GM12873 (cell line): Measurements from ENCODE around the gene PPP1R2B.

Experiments used
- CTCF ChIP-seq: IDR thresholded peaks from 2 replicates; pipeline ENCODE4 v1.5.1; 2012; ENCODE audit warnings: low read depth, mild to moderate bottlenecking, moderate library complexity, low read length, control low read depth; ENCODE audit not compliant: insufficient read depth; ENCODE audit errors: missing control alignments

PPP1R2B gene

GRCh38 chr5:156819967-156820581 is 30.0 kb upstream of the PPP1R2B start:
- TF ChIP-seq CTCF: no peak

- TF ChIP-seq CTCF: no peak
Measured at GRCh38 chr5:156824241-156824640, 25.9 kb upstream of the PPP1R2B start.

- no peak for TF ChIP-seq CTCF
Measured at GRCh38 chr5:156824800-156825199, 25.3 kb upstream of the PPP1R2B start.

- no peak for TF ChIP-seq CTCF
Measured at GRCh38 chr5:156825688-156826087, 24.4 kb upstream of the PPP1R2B start.

- TF ChIP-seq CTCF: no peak
Measured at GRCh38 chr5:156826150-156826549, 23.9 kb upstream of the PPP1R2B start.

- no peak for TF ChIP-seq CTCF
Measured at GRCh38 chr5:156834916-156835315, 15.2 kb upstream of the PPP1R2B start.

GRCh38 chr5:156835905-156836304 is 14.2 kb upstream of the PPP1R2B start:
- peak; percentile 61 for TF ChIP-seq CTCF

GRCh38 chr5:156836846-156837245 is 13.2 kb upstream of the PPP1R2B start:
- no peak for TF ChIP-seq CTCF
